ENCODE results near the gene CBARP. TPM values are rescaled to one million over a fixed set of nuclear protein-coding genes. Genes with fewer than 3 reads are reported as not detected.
A peak's percentile ranks its signal among the peaks of the same experiment; 100 is the strongest.

Gene CBARP
- total RNA-seq, 1 donor from 2014 or later = 1.2 TPM

GRCh38 chr19:1256646-1257474, 19.1 kb upstream of the CBARP start:
- DNase-seq (ENCODE audit: missing footprints) (no peak), ATAC-seq (no peak)
- intact Hi-C loops (cut with DNase I) = no loop called here

- DNase-seq (ENCODE audit: missing footprints) = no peak
Observed at GRCh38 chr19:1255186-1256161, 17.7 kb upstream of the CBARP start.

GRCh38 chr19:1254530-1255185, 16.9 kb upstream of the CBARP start:
- intact Hi-C loops (cut with DNase I) = no loop called here
- no peak for ATAC-seq
- no peak for DNase-seq (ENCODE audit: missing footprints)

More at GRCh38 chr19:1255186-1256161, 17.7 kb upstream of the CBARP start:
- no peak for ATAC-seq
- intact Hi-C loops (cut with DNase I) = no loop called here

- DNase-seq (ENCODE audit: missing footprints) (no peak), ATAC-seq (no peak)
- intact Hi-C loops (cut with DNase I) = no loop called here
Observed at GRCh38 chr19:1254081-1254527, 16.3 kb upstream of the CBARP start.

GRCh38 chr19:1253514-1254080, 15.8 kb upstream of the CBARP start:
- intact Hi-C loops (cut with DNase I) = no loop called here
- DNase-seq (ENCODE audit: missing footprints) = no peak

GRCh38 chr19:1252821-1253513, 15.2 kb upstream of the CBARP start:
- intact Hi-C loops (cut with DNase I) = no loop called here
- ATAC-seq (peak; percentile 47), DNase-seq (ENCODE audit: missing footprints) (peak; percentile 97)

More at GRCh38 chr19:1253514-1254080, 15.8 kb upstream of the CBARP start:
- no peak for ATAC-seq

GRCh38 chr19:1252221-1252820, 14.5 kb upstream of the CBARP start:
- DNase-seq (ENCODE audit: missing footprints) (peak; percentile 97), ATAC-seq (peak; percentile 54)
- intact Hi-C loops (cut with DNase I) = no loop called here

- ATAC-seq (no peak), DNase-seq (ENCODE audit: missing footprints) (peak; percentile 95)
- intact Hi-C loops (cut with DNase I) = no loop called here
Observed at GRCh38 chr19:1251330-1252220, 13.8 kb upstream of the CBARP start.

GRCh38 chr19:1250437-1251260, 12.8 kb upstream of the CBARP start:
- intact Hi-C loops (cut with DNase I) = no loop called here

GRCh38 chr19:1249990-1250436, 12.2 kb upstream of the CBARP start:
- DNase-seq (ENCODE audit: missing footprints) = no peak
- no peak for ATAC-seq
- intact Hi-C loops (cut with DNase I) = loop anchor here (1.0 to 10.0 kb wide), 3 partner anchors 16 to 455 kb away; partner anchors contain the start of genes ARID3A and PTBP1

More at GRCh38 chr19:1250437-1251260, 12.8 kb upstream of the CBARP start:
- DNase-seq (ENCODE audit: missing footprints) (peak; percentile 88), ATAC-seq (no peak)

GRCh38 chr19:1249298-1249989, 11.6 kb upstream of the CBARP start:
- ATAC-seq = peak; percentile 17
- intact Hi-C loops (cut with DNase I) = loop anchor here (1.0 to 10.0 kb wide), 3 partner anchors 17 to 455 kb away; partner anchors contain the start of genes ARID3A and PTBP1

GRCh38 chr19:1248786-1249297, 11.0 kb upstream of the CBARP start:
- intact Hi-C loops (cut with DNase I) = loop anchor here (1.0 to 10.0 kb wide), 3 partner anchors 17 to 454 kb away; partner anchors contain the start of genes ARID3A and PTBP1
- peak; percentile 20 for ATAC-seq
- DNase-seq (ENCODE audit: missing footprints) = peak; percentile 91

More at GRCh38 chr19:1249298-1249989, 11.6 kb upstream of the CBARP start:
- peak; percentile 98 for DNase-seq (ENCODE audit: missing footprints)

GRCh38 chr19:1248139-1248785, 10.5 kb upstream of the CBARP start, which contains the start of gene MIDN:
TSS of gene MIDN (plus strand) at chr19:1248583. CDS start at chr19:1250297, 1,714 bp downstream.
- peak; percentile 40 for ATAC-seq
- intact Hi-C loops (cut with DNase I) = loop anchor here (10.0 kb wide), 2 partner anchors 323 to 453 kb away; partner anchors contain the start of genes ARID3A and PTBP1
- peak; percentile 95 for DNase-seq (ENCODE audit: missing footprints)

- intact Hi-C loops (cut with DNase I) = loop anchor here (10.0 kb wide), 2 partner anchors 323 to 453 kb away; partner anchors contain the start of genes ARID3A and PTBP1
- DNase-seq (ENCODE audit: missing footprints) (no peak), ATAC-seq (no peak)
Observed at GRCh38 chr19:1247748-1248138, 9.9 kb upstream of the CBARP start.
